ENCODE measurements around the gene SWAP70. TPM values are rescaled to one million over a fixed set of nuclear protein-coding genes. Genes with fewer than 3 reads are reported as not detected.

SWAP70 gene
- total and polyA plus RNA-seq, 9 of the 15 experiments (the other 6 are each of a cell fraction or from before 2014, with no cell fraction given) = 1.7 to 4.9 (median 3.9) TPM

- TF ChIP-seq MGA (IDR thresholded peaks at IDR 0.05) = 0 out of 2 replicates have a peak, but pooled peaks have one; percentile 19
- no peak for TF ChIP-seq ZNF311 (CRISPR knock-in tag; IDR thresholded peaks at IDR 0.05)
- TF ChIP-seq TOE1 (IDR thresholded peaks at IDR 0.05; ENCODE audit: borderline replicate concordance) = no peak
- no peak for TF ChIP-seq TOE1 (CRISPR knock-in tag; IDR thresholded peaks at IDR 0.05; ENCODE audit: borderline replicate concordance, low read depth)
- no peak for TF ChIP-seq GTF2B (IDR thresholded peaks at IDR 0.05; ENCODE audit: extremely low read depth, insufficient read length)
- no peak for TF ChIP-seq CEBPB (tag; IDR thresholded peaks at IDR 0.05)
- TF ChIP-seq NUFIP1 (IDR thresholded peaks at IDR 0.05; ENCODE audit: partially characterized antibody) = no peak
- no peak for TF ChIP-seq RFX7 (CRISPR knock-in tag; IDR thresholded peaks at IDR 0.05)
- no peak for TF ChIP-seq ATF1 (CRISPR knock-in tag; IDR thresholded peaks at IDR 0.05)
- no peak for TF ChIP-seq ATF1 (tag; IDR thresholded peaks at IDR 0.05)
- TF ChIP-seq ZNF668 (CRISPR knock-in tag; IDR thresholded peaks at IDR 0.05) = 0 out of 2 replicates have a peak, but pooled peaks have one; percentile 32
- no peak for TF ChIP-seq HLTF (IDR thresholded peaks at IDR 0.05)
- TF ChIP-seq ZNF124 (CRISPR knock-in tag; IDR thresholded peaks at IDR 0.05) = no peak
- TF ChIP-seq KLF16 (IDR thresholded peaks at IDR 0.05) = no peak
- no peak for TF ChIP-seq TCF3 (CRISPR knock-in tag; IDR thresholded peaks at IDR 0.05)
Observed at GRCh38 chr11:9802291-9802861, 138.5 kb downstream of the SWAP70 start (continued).

All from K562 (cell line).